Naive thymus-derived CD8-positive, alpha-beta T cell (primary cell): Measurements from ENCODE around the gene CAMKV. TPM values are rescaled to one million over a fixed set of nuclear protein-coding genes. Genes with fewer than 3 reads are reported as not detected.

ENCODE experiments used
- ATAC-seq, 2 donors: fragments of 150-1000 bp; cut with Tn5 transposase in 1 of 2; sonication (Bioruptor Pico), chemical (Tn5 transposase) in 1 of 2; 1 replicate in 1 of 2; 2 replicates in 1 of 2; pipeline ENCODE4 v1.10.0; 2021; ENCODE audit warnings: mild to moderate bottlenecking in 2 of 2, moderate library complexity in 2 of 2
- POLR2A ChIA-PET: fragments of 350-600 bp; sonication (Branson Sonifier 250); formaldehyde crosslinking; loops from one replicate; lab custom pipeline; 2021; ENCODE audit warnings: antibody characterized with exemption; lab: Charles Lee
- DNase-seq, 10 donors: peaks; one replicate each; pipeline versions ENCODE4 v3.0.0 to v3.0.0-alpha.2; 2020 to 2022
- H3K27ac Mint-ChIP-seq, 10 donors: one replicate each; pipeline ENCODE4 v1.8.0; 2020 to 2022; ENCODE audit warnings: mild to moderate bottlenecking in 10 of 10, mixed read lengths in 10 of 10, moderate library complexity in 4 of 10, inconsistent platforms in 1 of 10
- H3K27me3 Mint-ChIP-seq, 5 donors: one replicate each; pipeline ENCODE4 v1.8.0; 2021 to 2022; ENCODE audit warnings: mixed read lengths in 5 of 5
- H3K36me3 Mint-ChIP-seq, 3 donors: one replicate each; pipeline ENCODE4 v1.8.0; 2020 to 2022; ENCODE audit warnings: mixed read lengths in 3 of 3, mild to moderate bottlenecking in 2 of 3, inconsistent platforms in 1 of 3
- H3K4me1 Mint-ChIP-seq, 4 donors: one replicate each; pipeline ENCODE4 v1.8.0; 2021 to 2022; ENCODE audit warnings: mixed read lengths in 4 of 4
- H3K4me3 Mint-ChIP-seq, 10 donors: one replicate each; pipeline ENCODE4 v1.8.0; 2020 to 2022; ENCODE audit warnings: mild to moderate bottlenecking in 10 of 10, mixed read lengths in 10 of 10, moderate library complexity in 6 of 10, inconsistent platforms in 1 of 10
- H3K9me3 Mint-ChIP-seq, 9 donors: one replicate each; pipeline ENCODE4 v1.8.0; 2020 to 2022; ENCODE audit warnings: mixed read lengths in 9 of 9, mild to moderate bottlenecking in 3 of 9, inconsistent platforms in 1 of 9, moderate library complexity in 1 of 9
- polyA plus RNA-seq, 3 donors: library from polyadenylated mRNA; unstranded; fragments of 300-500 nt; fragmentation: Illumina TruSeq; gene quantifications; one replicate each; pipeline ENCODE4 v1.2.3, GENCODE V29; 2021
- total RNA-seq, 8 experiments: library from RNA in 2 of 8; stranded (reverse) in 2 of 8; gene quantifications; one replicate each; pipeline ENCODE4 v1.2.3 and lab custom pipeline; 2021 to 2026

The CAMKV gene
- total and polyA plus RNA-seq, 5 experiments from 2014 or later: not detected

DNA sequence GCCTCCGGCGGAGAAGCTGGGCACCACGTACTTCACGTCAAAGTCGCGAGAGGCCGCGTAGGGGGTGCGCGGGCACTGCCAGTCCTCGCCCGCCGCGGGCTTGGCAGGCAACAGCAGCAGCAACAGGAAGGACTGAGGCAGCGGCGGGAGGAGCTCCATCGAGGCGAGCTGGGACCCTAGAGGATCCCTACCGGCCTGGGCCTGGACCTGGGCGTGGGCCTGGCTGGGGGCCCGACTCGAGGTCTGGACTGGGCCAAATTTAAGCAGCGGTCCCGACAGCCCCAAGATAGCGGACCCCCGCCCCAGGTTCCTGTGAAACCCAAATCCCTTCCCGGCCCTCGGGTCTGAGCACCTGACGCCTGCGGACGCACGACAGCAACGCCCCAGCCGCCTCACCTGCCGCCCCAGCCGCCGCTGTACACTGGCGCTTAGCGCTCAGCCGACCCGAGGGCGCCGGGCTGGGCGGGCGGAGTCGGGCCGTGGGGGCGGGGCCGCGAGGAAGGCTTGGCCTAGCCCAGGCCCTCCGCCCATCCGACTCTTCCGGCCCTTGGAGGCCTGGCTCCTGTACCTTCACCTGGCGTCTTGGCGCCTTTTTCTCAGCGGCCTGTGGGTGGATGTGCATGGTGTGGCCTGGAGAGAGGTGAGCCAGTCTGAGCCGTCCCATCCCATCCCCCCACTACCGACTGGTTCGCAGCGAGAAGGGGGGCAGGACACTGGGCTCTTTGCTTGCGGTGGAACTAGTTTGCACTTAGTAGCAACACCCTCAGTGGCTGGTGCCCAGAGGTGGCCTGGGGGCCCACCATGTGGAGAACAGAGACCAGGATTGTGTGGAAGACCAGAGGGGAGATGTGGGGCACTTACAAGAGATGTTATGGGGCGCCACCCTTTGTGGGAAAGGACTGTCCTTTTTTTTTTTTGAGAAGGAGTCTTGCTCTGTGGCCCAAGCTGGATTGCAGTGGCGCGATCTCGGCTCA lies 34.0 kb upstream of the CAMKV start, which contains the start of gene MST1R:
MST1R (minus strand) TSS at position 423 of the 974 bp plus-strand sequence; CDS start at position 159, 264 bp downstream.
- peaks cover 0 to 2% (median 0%) of the 10 kb centered on the region in 3 donors for H3K36me3 Mint-ChIP-seq

DNA sequence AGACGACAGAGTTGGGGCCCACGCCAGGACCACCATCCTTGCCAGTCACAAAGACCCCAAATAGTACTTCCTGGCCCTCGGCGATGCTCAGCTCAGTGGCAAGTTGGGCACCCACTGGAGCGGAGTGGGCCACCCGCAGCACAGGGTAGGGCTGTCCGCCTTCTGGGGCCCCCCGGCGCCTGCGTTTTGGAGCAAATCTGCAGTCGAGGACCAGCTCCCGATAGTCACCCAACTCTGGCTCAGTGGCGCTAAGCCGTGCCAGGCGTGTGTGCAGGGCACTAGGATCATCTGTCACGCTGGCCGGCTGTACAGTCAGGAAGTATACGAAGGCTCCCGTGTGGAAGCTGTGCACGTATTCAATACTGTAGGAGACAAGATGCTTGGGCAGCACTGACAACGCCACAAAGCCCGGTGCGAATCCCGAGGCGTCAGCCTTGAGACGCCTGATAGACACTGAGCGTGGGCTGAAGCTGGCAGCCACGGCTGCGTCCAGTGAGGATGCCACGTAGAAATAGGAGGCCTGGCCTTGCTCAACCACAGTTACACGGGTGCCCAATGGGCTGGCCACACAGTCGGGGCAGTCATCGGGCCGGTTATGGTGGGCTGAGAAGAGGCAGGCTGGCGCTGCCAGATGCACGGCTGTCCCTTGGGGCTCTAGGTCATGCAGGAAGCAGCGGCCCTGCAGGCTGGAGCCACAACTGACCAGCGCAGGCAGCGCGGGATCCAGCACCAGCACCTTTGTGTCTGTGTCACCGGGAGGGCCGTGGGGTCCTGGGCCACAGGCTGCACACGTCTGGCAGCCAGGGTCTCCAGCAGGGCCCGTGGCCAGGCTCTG lies 33.0 kb upstream of the CAMKV start:
- Mint-ChIP-seq H3K4me3 (peak overlapping the region in 3 of 10 donors; percentile 23 to 45 (median 33)), H3K27ac (peak overlapping the region in 1 of 10 donors; percentile 40), H3K36me3 (peaks cover 0 to 2% (median 0%) of the 10 kb centered on the region in 3 donors), H3K4me1 (peaks cover 14 to 32% (median 30%) of the 10 kb centered on the region in 4 donors), H3K9me3 (no peaks in the 10 kb centered on the region), H3K27me3 (no peaks in the 10 kb centered on the region)
- POLR2A ChIA-PET: interaction anchor here (0.7 to 0.9 kb wide), 2 partner anchors 84 to 100 kb away, joined by 3 read pairs; no protein-coding TSS in a partner anchor
- ATAC-seq (no peak), DNase-seq (no peak)

More for the DNA sequence above, 34.0 kb upstream of the CAMKV start, which contains the start of gene MST1R:
- Mint-ChIP-seq H3K4me3 (peak within 1 kb of the TSS; percentile 74 to 89 (median 84)), H3K9me3 (no peaks in the 10 kb centered on the region), H3K27me3 (no peaks in the 10 kb centered on the region), H3K27ac (peak within 1 kb of the TSS in 9 of 10 donors; percentile 57 to 94 (median 85)), H3K4me1 (peaks cover 14 to 32% (median 30%) of the 10 kb centered on the region in 4 donors)
- ATAC-seq (peak; percentile 98 to 99), DNase-seq (peak; percentile 69 to 89 (median 80))
- POLR2A ChIA-PET: interaction anchor here (0.6 to 2.4 kb wide), 3 partner anchors 101 to 1202 kb away, joined by 3 to 9 read pairs (median 4); partner anchors contain the start of gene INKA1

- H3K36me3 Mint-ChIP-seq: no peaks in the 10 kb centered on the region
- H3K4me1 Mint-ChIP-seq: peaks cover 11 to 28% (median 24%) of the 10 kb centered on the region in 4 donors
- peak overlapping the region in 1 of 10 donors; percentile 24 for H3K4me3 Mint-ChIP-seq
- H3K9me3 Mint-ChIP-seq: no peaks in the 10 kb centered on the region
- DNase-seq: no peak
- POLR2A ChIA-PET: interaction anchor here (0.7 kb wide), 1 partner anchor 83 kb away, joined by 3 read pairs; no protein-coding TSS in a partner anchor
- H3K27me3 Mint-ChIP-seq: no peaks in the 10 kb centered on the region
- ATAC-seq: no peak
- peak overlapping the region in 3 of 10 donors; percentile 29 to 53 (median 33) for H3K27ac Mint-ChIP-seq
Measured at GRCh38 chr3:49901366-49902339, 31.9 kb upstream of the CAMKV start.

- H3K27me3 Mint-ChIP-seq: no peaks in the 10 kb centered on the region
- H3K9me3 Mint-ChIP-seq: no peaks in the 10 kb centered on the region
- H3K4me3 Mint-ChIP-seq: no peak overlapping the region
- ATAC-seq (no peak), DNase-seq (no peak)
- POLR2A ChIA-PET: no interaction called here
- peak overlapping the region in 1 of 10 donors; percentile 15 for H3K27ac Mint-ChIP-seq
- peaks cover 5 to 18% (median 14%) of the 10 kb centered on the region in 4 donors for H3K4me1 Mint-ChIP-seq
- H3K36me3 Mint-ChIP-seq: no peaks in the 10 kb centered on the region
Measured at GRCh38 chr3:49900491-49901153, 30.9 kb upstream of the CAMKV start.

- Mint-ChIP-seq H3K9me3 (no peaks in the 10 kb centered on the region), H3K27ac (no peak overlapping the region), H3K4me3 (no peak overlapping the region), H3K36me3 (no peaks in the 10 kb centered on the region), H3K4me1 (peaks cover 5 to 17% (median 10%) of the 10 kb centered on the region in 4 donors), H3K27me3 (no peaks in the 10 kb centered on the region)
- ATAC-seq (no peak), DNase-seq (no peak)
- POLR2A ChIA-PET: no interaction called here
Measured at GRCh38 chr3:49899815-49900214, 30.1 kb upstream of the CAMKV start.

DNA sequence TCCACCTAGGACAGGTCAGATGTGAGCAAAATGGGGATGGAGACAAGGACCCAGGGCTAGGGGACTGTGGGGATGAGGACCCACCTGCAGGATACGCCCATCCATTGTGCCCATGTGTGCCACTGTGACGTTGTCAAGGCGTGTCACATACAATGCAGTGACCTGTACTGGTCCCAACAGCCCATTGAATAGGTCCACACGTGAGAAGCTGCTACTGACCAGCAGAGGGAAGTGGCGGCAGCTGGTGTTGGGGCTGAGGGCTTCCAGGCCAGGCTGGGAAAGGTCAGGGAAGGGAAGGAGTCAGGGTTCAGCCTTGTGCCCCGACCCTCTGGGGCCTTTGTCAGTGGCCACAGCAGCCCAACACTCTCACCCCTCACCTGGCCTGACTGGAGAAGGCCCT lies 29.3 kb upstream of the CAMKV start:
- no peaks in the 10 kb centered on the region for H3K9me3 Mint-ChIP-seq
- H3K4me1 Mint-ChIP-seq: peaks cover 3 to 8% (median 5%) of the 10 kb centered on the region in 4 donors
- DNase-seq (no peak), ATAC-seq (no peak)
- no peaks in the 10 kb centered on the region for H3K36me3 Mint-ChIP-seq
- POLR2A ChIA-PET: interaction anchor here (1.1 kb wide), 1 partner anchor 94 kb away, joined by 3 read pairs; no protein-coding TSS in a partner anchor
- no peak overlapping the region for H3K4me3 Mint-ChIP-seq
- H3K27ac Mint-ChIP-seq: no peak overlapping the region
- H3K27me3 Mint-ChIP-seq: no peaks in the 10 kb centered on the region

GRCh38 chr3:49896345-49896744 lies 26.6 kb upstream of the CAMKV start:
- no peak overlapping the region for H3K4me3 Mint-ChIP-seq
- H3K27me3 Mint-ChIP-seq: no peaks in the 10 kb centered on the region
- no peaks in the 10 kb centered on the region for H3K9me3 Mint-ChIP-seq
- ATAC-seq (no peak), DNase-seq (no peak)
- POLR2A ChIA-PET: no interaction called here
- H3K4me1 Mint-ChIP-seq: peaks cover 0 to 3% (median 1%) of the 10 kb centered on the region in 4 donors
- peak overlapping the region in 1 of 10 donors; percentile 27 for H3K27ac Mint-ChIP-seq
- no peaks in the 10 kb centered on the region for H3K36me3 Mint-ChIP-seq

GRCh38 chr3:49895791-49896190 lies 26.1 kb upstream of the CAMKV start:
- ATAC-seq: no peak
- peaks cover 0 to 2% (median 0%) of the 10 kb centered on the region in 4 donors for H3K4me1 Mint-ChIP-seq
- POLR2A ChIA-PET: no interaction called here

GRCh38 chr3:49889296-49889695 lies 19.6 kb upstream of the CAMKV start:
- no peak for ATAC-seq
- H3K4me3 Mint-ChIP-seq: no peak overlapping the region
- H3K36me3 Mint-ChIP-seq: no peaks in the 10 kb centered on the region
- no peaks in the 10 kb centered on the region for H3K9me3 Mint-ChIP-seq
- peak overlapping the region in 1 of 10 donors; percentile 11 for H3K27ac Mint-ChIP-seq
- peaks cover 0 to 1% (median 0%) of the 10 kb centered on the region in 4 donors for H3K4me1 Mint-ChIP-seq
- POLR2A ChIA-PET: no interaction called here
- no peak for DNase-seq
- no peaks in the 10 kb centered on the region for H3K27me3 Mint-ChIP-seq

More at GRCh38 chr3:49895791-49896190, 26.1 kb upstream of the CAMKV start:
- no peaks in the 10 kb centered on the region for H3K9me3 Mint-ChIP-seq
- H3K27me3 Mint-ChIP-seq: no peaks in the 10 kb centered on the region
- no peaks in the 10 kb centered on the region for H3K36me3 Mint-ChIP-seq
- H3K27ac Mint-ChIP-seq: no peak overlapping the region
- DNase-seq: no peak
- no peak overlapping the region for H3K4me3 Mint-ChIP-seq

- Mint-ChIP-seq H3K27ac (peak overlapping the region in 1 of 10 donors; percentile 27), H3K4me3 (no peak overlapping the region), H3K4me1 (peaks cover 0 to 3% (median 0%) of the 10 kb centered on the region in 4 donors), H3K9me3 (no peaks in the 10 kb centered on the region), H3K27me3 (peaks cover 0 to 4% (median under 1%) of the 10 kb centered on the region in 5 donors), H3K36me3 (no peaks in the 10 kb centered on the region)
- POLR2A ChIA-PET: no interaction called here
- DNase-seq (no peak), ATAC-seq (no peak)
Measured at GRCh38 chr3:49886922-49887265, 17.2 kb upstream of the CAMKV start.

- POLR2A ChIA-PET: interaction anchor here (0.5 kb wide), 1 partner anchor 699 kb away, joined by 3 read pairs; no protein-coding TSS in a partner anchor
- Mint-ChIP-seq H3K9me3 (no peaks in the 10 kb centered on the region), H3K27ac (peak overlapping the region in 1 of 10 donors; percentile 21), H3K36me3 (no peaks in the 10 kb centered on the region), H3K27me3 (peaks cover 0 to 9% (median 2%) of the 10 kb centered on the region in 5 donors), H3K4me1 (peaks cover 0 to 2% (median 0%) of the 10 kb centered on the region in 4 donors), H3K4me3 (no peak overlapping the region)
- DNase-seq (no peak), ATAC-seq (no peak)
Measured at GRCh38 chr3:49883998-49884397, 14.3 kb upstream of the CAMKV start.
